Activated T-helper 1 cell treated with anti-CD3 and anti-CD28 coated beads, Interleukin-12 subunit alpha, Interleukin-12 subunit beta, Interleukin-2, Interleukin-4 antibody, amounts not matched to agents 30 ng/mL and 10 ng/mL and 1 ng/mL, durations not matched to agents 14 hours and 24 hours and 36 hours (primary cell): ENCODE results near the gene ANKRD31. TPM values are rescaled to one million over a fixed set of nuclear protein-coding genes. Genes with fewer than 3 reads are reported as not detected.

Source experiments
- DNase-seq: peaks from one replicate; pipeline ENCODE4 v3.0.0; 2021; ENCODE audit warnings: low spot score
- H3K27ac Mint-ChIP-seq: one replicate; pipeline ENCODE4 v1.8.0; 2021; ENCODE audit warnings: mild to moderate bottlenecking, mixed read lengths
- H3K27me3 Mint-ChIP-seq: one replicate; pipeline ENCODE4 v1.8.0; 2022; ENCODE audit warnings: mild to moderate bottlenecking, moderate library complexity, mixed read lengths; ENCODE audit not compliant: insufficient read depth
- H3K36me3 Mint-ChIP-seq: one replicate; pipeline ENCODE4 v1.8.0; 2021; ENCODE audit warnings: low read depth, mixed read lengths
- H3K4me1 Mint-ChIP-seq: one replicate; pipeline ENCODE4 v1.8.0; 2021; ENCODE audit warnings: low read depth, mixed read lengths
- H3K4me3 Mint-ChIP-seq: one replicate; pipeline ENCODE4 v1.8.0; 2021; ENCODE audit warnings: mild to moderate bottlenecking, moderate library complexity, mixed read lengths
- H3K9me3 Mint-ChIP-seq: one replicate; pipeline ENCODE4 v1.8.0; 2021; ENCODE audit warnings: mixed read lengths
- intact Hi-C: fragments of 100-400 bp; cut with micrococcal nuclease; formaldehyde crosslinking; loops from one replicate; pipeline ENCODE4 v1.15.1; 2024
- total RNA-seq: library from RNA; stranded (reverse); gene quantifications from 2 replicates; pipeline ENCODE4 v1.2.3, GENCODE V29; 2022

ANKRD31 gene
- total RNA-seq, 1 donor from 2014 or later, result 0.36 TPM

- Mint-ChIP-seq H3K27ac (peak overlapping the region; percentile 45), H3K9me3 (no peaks in the 10 kb centered on the region), H3K4me1 (peaks cover 36% of the 10 kb centered on the region), H3K27me3 (peaks cover 8% of the 10 kb centered on the region), H3K36me3 (no peaks in the 10 kb centered on the region), H3K4me3 (no peak overlapping the region)
- intact Hi-C loops, result no loop called here
- no peak for DNase-seq
These were observed 176.6 kb downstream of the ANKRD31 start for GRCh38 chr5:75059912-75060545.

- Mint-ChIP-seq H3K27me3 (peaks cover 13% of the 10 kb centered on the region), H3K27ac (peak overlapping the region; percentile 47), H3K36me3 (no peaks in the 10 kb centered on the region), H3K9me3 (no peaks in the 10 kb centered on the region), H3K4me1 (peaks cover 41% of the 10 kb centered on the region), H3K4me3 (no peak overlapping the region)
- DNase-seq, result no peak
- intact Hi-C loops, result no loop called here
These were observed 177.6 kb downstream of the ANKRD31 start for GRCh38 chr5:75058986-75059535.

- no peak overlapping the region for H3K4me3 Mint-ChIP-seq
- intact Hi-C loops, result no loop called here
- peaks cover 38% of the 10 kb centered on the region for H3K4me1 Mint-ChIP-seq
- no peaks in the 10 kb centered on the region for H3K9me3 Mint-ChIP-seq
- H3K27me3 Mint-ChIP-seq, result peaks cover 15% of the 10 kb centered on the region
- no peaks in the 10 kb centered on the region for H3K36me3 Mint-ChIP-seq
- DNase-seq, result no peak
- no peak overlapping the region for H3K27ac Mint-ChIP-seq
These were observed 179.1 kb downstream of the ANKRD31 start for GRCh38 chr5:75057561-75057960.

- H3K4me3 Mint-ChIP-seq, result peak overlapping the region; percentile 38
- H3K9me3 Mint-ChIP-seq, result no peaks in the 10 kb centered on the region
- intact Hi-C loops, result no loop called here
- H3K27me3 Mint-ChIP-seq, result peaks cover 19% of the 10 kb centered on the region
- H3K27ac Mint-ChIP-seq, result no peak overlapping the region
- no peak for DNase-seq
- H3K36me3 Mint-ChIP-seq, result no peaks in the 10 kb centered on the region
- peaks cover 51% of the 10 kb centered on the region for H3K4me1 Mint-ChIP-seq
These were observed 180.9 kb downstream of the ANKRD31 start for GRCh38 chr5:75055727-75056144.

GRCh38 chr5:75054134-75054930 lies 182.3 kb downstream of the ANKRD31 start:
- Mint-ChIP-seq H3K4me3 (peak overlapping the region; percentile 86), H3K9me3 (no peaks in the 10 kb centered on the region), H3K36me3 (no peaks in the 10 kb centered on the region), H3K27ac (peak overlapping the region; percentile 75), H3K4me1 (peaks cover 58% of the 10 kb centered on the region), H3K27me3 (peaks cover 19% of the 10 kb centered on the region)
- DNase-seq, result no peak
- intact Hi-C loops, result loop anchor here (5.0 kb wide), 6 partner anchors 33 to 613 kb away; partner anchors contain the start of genes CERT1, FAM169A and POLK

GRCh38 chr5:75053304-75054133 lies 183.2 kb downstream of the ANKRD31 start:
- peaks cover 58% of the 10 kb centered on the region for H3K4me1 Mint-ChIP-seq
- peak overlapping the region; percentile 86 for H3K4me3 Mint-ChIP-seq

GRCh38 chr5:75053054-75053303 lies 183.7 kb downstream of the ANKRD31 start:
- peaks cover 64% of the 10 kb centered on the region for H3K4me1 Mint-ChIP-seq
- H3K9me3 Mint-ChIP-seq, result no peaks in the 10 kb centered on the region
- H3K4me3 Mint-ChIP-seq, result peak overlapping the region; percentile 63
- no peak overlapping the region for H3K27ac Mint-ChIP-seq
- intact Hi-C loops, result loop anchor here (1.0 to 5.0 kb wide), 9 partner anchors 34 to 664 kb away; partner anchors contain the start of genes CERT1, FAM169A, GFM2 and NSA2
- H3K27me3 Mint-ChIP-seq, result peaks cover 19% of the 10 kb centered on the region
- no peaks in the 10 kb centered on the region for H3K36me3 Mint-ChIP-seq
- no peak for DNase-seq

More at GRCh38 chr5:75053304-75054133, 183.2 kb downstream of the ANKRD31 start:
- H3K9me3 Mint-ChIP-seq, result no peaks in the 10 kb centered on the region
- intact Hi-C loops, result loop anchor here (1.0 to 5.0 kb wide), 9 partner anchors 34 to 663 kb away; partner anchors contain the start of genes CERT1, FAM169A, GFM2 and NSA2
- H3K36me3 Mint-ChIP-seq, result no peaks in the 10 kb centered on the region
- DNase-seq, result peak; percentile 43
- peak overlapping the region; percentile 75 for H3K27ac Mint-ChIP-seq
- peaks cover 19% of the 10 kb centered on the region for H3K27me3 Mint-ChIP-seq

- H3K27ac Mint-ChIP-seq, result peak within 1 kb of the TSS; percentile 88
- peaks cover 19% of the 10 kb centered on the region for H3K27me3 Mint-ChIP-seq
- intact Hi-C loops, result loop anchor here (1.0 to 5.0 kb wide), 10 partner anchors 35 to 664 kb away; partner anchors contain the start of genes CERT1, FAM169A, GFM2 and NSA2
- H3K9me3 Mint-ChIP-seq, result no peaks in the 10 kb centered on the region
- H3K36me3 Mint-ChIP-seq, result no peaks in the 10 kb centered on the region
- peaks cover 65% of the 10 kb centered on the region for H3K4me1 Mint-ChIP-seq
- DNase-seq, result peak; percentile 27
- peak within 1 kb of the TSS; percentile 91 for H3K4me3 Mint-ChIP-seq
These were observed 184.3 kb downstream of the ANKRD31 start, which contains the start of gene GCNT4 for GRCh38 chr5:75052192-75053053. GCNT4 (minus strand) TSS chr5:75052558; CDS start chr5:75030037, 22,521 bp downstream.

GRCh38 chr5:75051217-75051751 lies 185.4 kb downstream of the ANKRD31 start:
- H3K36me3 Mint-ChIP-seq, result peaks cover 2% of the 10 kb centered on the region
- H3K4me1 Mint-ChIP-seq, result peaks cover 65% of the 10 kb centered on the region
- H3K27ac Mint-ChIP-seq, result peak overlapping the region; percentile 36
- peaks cover 17% of the 10 kb centered on the region for H3K27me3 Mint-ChIP-seq
- intact Hi-C loops, result loop anchor here (2.0 to 5.0 kb wide), 7 partner anchors 36 to 1206 kb away; partner anchors contain the start of genes CERT1, FAM169A and POLK
- no peaks in the 10 kb centered on the region for H3K9me3 Mint-ChIP-seq
- DNase-seq, result no peak
- H3K4me3 Mint-ChIP-seq, result peak overlapping the region; percentile 91

GRCh38 chr5:75050415-75050814 lies 186.3 kb downstream of the ANKRD31 start:
- H3K27ac Mint-ChIP-seq, result no peak overlapping the region
- H3K27me3 Mint-ChIP-seq, result peaks cover 10% of the 10 kb centered on the region
- H3K9me3 Mint-ChIP-seq, result peaks cover under 1% of the 10 kb centered on the region
- H3K4me3 Mint-ChIP-seq, result peak overlapping the region; percentile 35
- DNase-seq, result no peak
- intact Hi-C loops, result loop anchor here (2.0 to 5.0 kb wide), 7 partner anchors 37 to 1206 kb away; partner anchors contain the start of genes CERT1, FAM169A and POLK
- peaks cover 8% of the 10 kb centered on the region for H3K36me3 Mint-ChIP-seq
- peaks cover 74% of the 10 kb centered on the region for H3K4me1 Mint-ChIP-seq
